ENCODE results near the gene FBL. TPM values are rescaled to one million over a fixed set of nuclear protein-coding genes. Genes with fewer than 3 reads are reported as not detected.
"Not testable (repeated sequence)": the region's sequence is repeated elsewhere in the genome, so short reads cannot be mapped to it uniquely, and the experiment has no call there.

Gene FBL
- total RNA-seq (2022) (374 and 411 TPM in 2 replicates), Bru-seq, nascent RNA (percentile 90 among the genes with signal in this experiment), BruChase-seq, experiment 1, labeled RNA remaining after a 2-hour chase (percentile 90 among the genes with signal in this experiment), BruChase-seq, experiment 2, labeled RNA remaining after a 6-hour chase (percentile 94 among the genes with signal in this experiment)
- long read RNA-seq, transcript FBL-201 (9 exons, 1,160 nt), result major isoform, 24 of 48 reads
- long read RNA-seq, partial matches to known transcripts, result 16 of 48 reads
- long read RNA-seq, other reads (novel, unspliced or antisense), result 8 of 48 reads

DNA sequence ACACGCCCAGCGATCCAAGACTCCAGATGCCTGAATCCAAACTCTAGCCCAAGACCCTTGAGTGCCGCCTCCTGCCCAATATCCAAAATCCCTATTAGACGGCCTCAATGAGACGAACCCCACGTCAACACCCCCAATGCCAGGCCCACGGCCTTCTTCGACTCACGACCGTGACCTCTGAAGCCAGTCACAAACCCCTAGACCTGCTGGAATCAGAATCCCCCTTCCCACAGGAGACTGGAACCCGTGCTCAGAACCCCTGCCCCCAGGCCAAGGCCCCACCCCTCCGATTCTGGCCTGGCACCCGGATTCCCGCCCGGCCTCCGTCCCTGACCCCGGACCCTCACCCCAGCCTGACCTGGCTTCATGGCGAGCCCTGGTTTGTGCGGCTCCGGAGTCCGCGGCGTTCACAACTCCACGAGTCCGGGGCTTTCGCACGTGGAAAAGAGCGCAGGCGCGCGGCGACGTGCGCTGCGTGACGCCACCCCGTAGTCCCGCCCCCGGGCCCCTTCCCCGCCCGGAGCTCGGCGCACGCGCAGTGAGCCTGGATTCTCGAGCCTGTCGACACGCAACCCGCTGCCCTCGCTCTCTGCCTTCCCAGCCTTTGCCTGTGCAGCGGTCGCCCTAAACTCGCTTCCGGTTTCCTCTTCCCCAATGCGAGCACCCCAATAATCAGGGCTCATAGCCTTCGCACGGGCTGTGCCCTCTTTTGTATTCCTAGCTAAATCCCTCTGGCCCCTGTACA lies at the start of gene FBL:
Gene FBL (minus strand): TSS at position 447 of the 745 bp plus-strand sequence. CDS start 79 bp downstream, at position 368.
- Mint-ChIP-seq H3K4me1 (ENCODE audit: low read depth, unreplicated experiment) (peaks cover 47% of the 10 kb centered on the region), H3K36me3 (ENCODE audit: insufficient read depth, unreplicated experiment) (peaks cover 32% of the 10 kb centered on the region), H3K4me3 (ENCODE audit: unreplicated experiment) (peak within 1 kb of the TSS; percentile 88), H3K27ac (ENCODE audit: unreplicated experiment) (peak within 1 kb of the TSS; percentile 81), H3K27me3 (ENCODE audit: insufficient read depth, unreplicated experiment) (no peaks in the 10 kb centered on the region), H3K9me3 (ENCODE audit: unreplicated experiment) (peaks cover 10% of the 10 kb centered on the region)
- BruUV-seq (replicated peaks), result no TSS peak
- TF ChIP-seq CTCF (IDR thresholded peaks at IDR 0.05; ENCODE audit: insufficient read depth in 1 of 2, low read depth in 1 of 2, low read length in 1 of 2, severe bottlenecking in 1 of 2, unreplicated experiment in 1 of 2), result no peak
- ChIA-PET POLR2A (interaction anchor here (0.6 to 2.4 kb wide), 3 partner anchors 125 to 410 kb away, joined by 3 to 21 read pairs (median 4); partner anchors contain the start of genes PSMC4 and RPS16), CTCF (interaction anchor here (0.6 to 2.7 kb wide), 6 partner anchors 10 to 151 kb away, joined by 3 to 14 read pairs (median 4); partner anchors contain the start of genes DYRK1B, PSMC4 and ZNF546)
- peak; percentile 96 to 98 for DNase-seq
- H3K9me3 ChIP-seq, result no peaks in the 10 kb centered on the region
- H3K36me3 ChIP-seq (ENCODE audit: control insufficient read depth, insufficient read depth, low read length), result no peaks in the 10 kb centered on the region; the same call in 1 of the 2 replicates
- intact Hi-C loops (cut with micrococcal nuclease; ENCODE audit: unreplicated experiment), result loop anchor here (2.0 kb wide), 2 partner anchors 81 to 167 kb away; no protein-coding TSS in a partner anchor
- H3K4me3 ChIP-seq (ENCODE audit: low read depth, low read length), result peak within 1 kb of the TSS; percentile 79
- H3K4me1 ChIP-seq, result peaks cover 25% of the 10 kb centered on the region
- H3K27me3 ChIP-seq (replicated peaks; ENCODE audit: control insufficient read depth, insufficient read depth, low read length), result no peaks in the 10 kb centered on the region

- BruUV-seq (replicated peaks); H3K4me3 ChIP-seq (ENCODE audit: low read depth, low read length); POLR2A ChIA-PET; H3K27me3 Mint-ChIP-seq (ENCODE audit: insufficient read depth, unreplicated experiment); H3K27ac Mint-ChIP-seq (ENCODE audit: unreplicated experiment); H3K36me3 Mint-ChIP-seq (ENCODE audit: insufficient read depth, unreplicated experiment); H3K9me3 Mint-ChIP-seq (ENCODE audit: unreplicated experiment); H3K4me1 Mint-ChIP-seq (ENCODE audit: low read depth, unreplicated experiment); H3K27me3 ChIP-seq (replicated peaks; ENCODE audit: control insufficient read depth, insufficient read depth, low read length); H3K4me3 Mint-ChIP-seq (ENCODE audit: unreplicated experiment); H3K36me3 ChIP-seq (ENCODE audit: control insufficient read depth, insufficient read depth, low read length); H3K4me1 ChIP-seq; H3K9me3 ChIP-seq: not testable (repeated sequence)
- intact Hi-C loops (cut with micrococcal nuclease; ENCODE audit: unreplicated experiment), result loop anchor here (5.0 kb wide), 1 partner anchor 77 kb away; the partner anchor contains the start of gene PSMC4
- peak in 1 of 2 experiments; percentile 19 for DNase-seq
- CTCF ChIA-PET, result interaction anchor here (1.1 kb wide), 1 partner anchor 76 kb away, joined by 4 read pairs; the partner anchor contains the start of gene PSMC4
Observed at GRCh38 chr19:39895096-39895495, 48.9 kb upstream of the FBL start.

DNA sequence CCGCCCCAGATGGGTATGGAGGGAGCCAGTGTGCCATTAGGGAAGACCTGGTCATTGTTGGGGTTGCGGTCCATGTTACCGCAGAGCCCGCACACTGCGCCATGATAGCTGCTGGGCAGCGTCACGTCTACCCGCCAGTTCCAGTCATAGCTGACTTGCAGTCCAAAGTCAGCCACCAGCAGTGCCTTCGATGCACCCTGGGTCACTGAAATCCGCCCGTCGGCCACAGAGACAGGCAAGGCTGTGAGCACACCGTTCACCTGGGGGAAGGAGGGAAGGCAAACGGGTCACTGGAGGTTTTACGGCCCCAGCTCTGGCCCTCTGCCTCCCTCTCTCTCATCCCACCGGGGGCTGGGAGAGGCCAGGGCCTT lies 48.0 kb upstream of the FBL start:
- CTCF ChIA-PET; H3K9me3 Mint-ChIP-seq (ENCODE audit: unreplicated experiment); BruUV-seq (replicated peaks); H3K36me3 Mint-ChIP-seq (ENCODE audit: insufficient read depth, unreplicated experiment); POLR2A ChIA-PET; H3K4me3 ChIP-seq (ENCODE audit: low read depth, low read length); H3K4me1 Mint-ChIP-seq (ENCODE audit: low read depth, unreplicated experiment); H3K27ac Mint-ChIP-seq (ENCODE audit: unreplicated experiment); H3K36me3 ChIP-seq (ENCODE audit: control insufficient read depth, insufficient read depth, low read length); H3K27me3 Mint-ChIP-seq (ENCODE audit: insufficient read depth, unreplicated experiment); H3K4me3 Mint-ChIP-seq (ENCODE audit: unreplicated experiment); H3K9me3 ChIP-seq; H3K27me3 ChIP-seq (replicated peaks; ENCODE audit: control insufficient read depth, insufficient read depth, low read length); intact Hi-C loops (cut with micrococcal nuclease; ENCODE audit: unreplicated experiment); H3K4me1 ChIP-seq: not testable (repeated sequence)
- DNase-seq, result peak in 1 of 2 experiments; percentile 18

- H3K27me3 ChIP-seq (replicated peaks; ENCODE audit: control insufficient read depth, insufficient read depth, low read length); H3K4me3 Mint-ChIP-seq (ENCODE audit: unreplicated experiment); H3K36me3 Mint-ChIP-seq (ENCODE audit: insufficient read depth, unreplicated experiment); H3K4me1 Mint-ChIP-seq (ENCODE audit: low read depth, unreplicated experiment); H3K27ac Mint-ChIP-seq (ENCODE audit: unreplicated experiment); H3K9me3 ChIP-seq; H3K4me3 ChIP-seq (ENCODE audit: low read depth, low read length); H3K4me1 ChIP-seq; H3K36me3 ChIP-seq (ENCODE audit: control insufficient read depth, insufficient read depth, low read length); H3K9me3 Mint-ChIP-seq (ENCODE audit: unreplicated experiment); CTCF ChIA-PET; POLR2A ChIA-PET; BruUV-seq (replicated peaks); intact Hi-C loops (cut with micrococcal nuclease; ENCODE audit: unreplicated experiment); H3K27me3 Mint-ChIP-seq (ENCODE audit: insufficient read depth, unreplicated experiment): not testable (repeated sequence)
- DNase-seq, result peak in 1 of 2 experiments; percentile 26
Observed at GRCh38 chr19:39893366-39894235, 47.4 kb upstream of the FBL start.

DNA sequence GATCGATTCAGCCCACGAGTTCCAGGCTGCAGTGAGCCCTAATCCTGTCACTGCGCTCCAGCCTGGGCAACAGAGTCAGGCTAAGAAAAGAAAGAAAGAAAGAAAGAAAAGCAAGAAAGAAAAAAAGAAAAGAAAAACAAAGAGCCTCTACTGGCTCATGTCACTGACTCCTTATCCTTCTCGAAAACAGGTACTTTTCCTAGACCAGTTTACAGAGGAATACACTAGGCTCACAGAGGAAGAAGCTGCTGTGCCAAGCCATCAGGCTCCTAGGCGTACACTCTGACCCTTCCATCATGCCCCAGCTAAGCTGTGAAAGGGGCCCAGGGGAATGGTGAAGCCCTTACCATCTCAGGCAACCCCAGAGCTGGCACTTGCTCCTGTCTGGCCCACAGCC lies 46.3 kb upstream of the FBL start:
- BruUV-seq (replicated peaks); H3K4me3 Mint-ChIP-seq (ENCODE audit: unreplicated experiment); H3K27me3 Mint-ChIP-seq (ENCODE audit: insufficient read depth, unreplicated experiment); DNase-seq; POLR2A ChIA-PET; H3K36me3 Mint-ChIP-seq (ENCODE audit: insufficient read depth, unreplicated experiment); H3K4me3 ChIP-seq (ENCODE audit: low read depth, low read length); H3K27ac Mint-ChIP-seq (ENCODE audit: unreplicated experiment); H3K9me3 ChIP-seq; H3K27me3 ChIP-seq (replicated peaks; ENCODE audit: control insufficient read depth, insufficient read depth, low read length); H3K9me3 Mint-ChIP-seq (ENCODE audit: unreplicated experiment); H3K4me1 Mint-ChIP-seq (ENCODE audit: low read depth, unreplicated experiment); intact Hi-C loops (cut with micrococcal nuclease; ENCODE audit: unreplicated experiment); H3K4me1 ChIP-seq; H3K36me3 ChIP-seq (ENCODE audit: control insufficient read depth, insufficient read depth, low read length): not testable (repeated sequence)
- CTCF ChIA-PET, result interaction anchor here (0.5 kb wide), 1 partner anchor 47 kb away, joined by 3 read pairs; no protein-coding TSS in a partner anchor
